PFSK-1 (cell line): ENCODE results near the gene EFNA5.

Experiments
- POLR2AphosphoS5 ChIP-seq: IDR thresholded peaks from 2 replicates; pipeline ENCODE4 v1.6.1; 2012; ENCODE audit warnings: low read depth, mild to moderate bottlenecking, control low read depth, low read length, moderate library complexity
- SIN3A ChIP-seq: IDR thresholded peaks from 2 replicates; pipeline ENCODE4 v1.6.1; 2012; ENCODE audit warnings: mild to moderate bottlenecking, low read length, moderate library complexity, borderline replicate concordance; ENCODE audit not compliant: insufficient read depth
- TAF1 ChIP-seq: IDR thresholded peaks from 2 replicates; pipeline ENCODE4 v1.6.1; 2012; ENCODE audit warnings: low read length, control low read depth, borderline replicate concordance; ENCODE audit not compliant: insufficient read depth
- TF ChIP-seq, protein P1 (sequence below), 2 experiments: IDR thresholded peaks; 2 replicates each; pipeline versions ENCODE4 v1.6.1 to v1.8.0; 2011 to 2012; ENCODE audit warnings: low read depth in 2 of 2, low read length in 2 of 2, control low read depth in 1 of 2, inconsistent platforms in 1 of 2, mild to moderate bottlenecking in 1 of 2, moderate library complexity in 1 of 2; ENCODE audit not compliant: insufficient read depth in 1 of 2

DNA sequence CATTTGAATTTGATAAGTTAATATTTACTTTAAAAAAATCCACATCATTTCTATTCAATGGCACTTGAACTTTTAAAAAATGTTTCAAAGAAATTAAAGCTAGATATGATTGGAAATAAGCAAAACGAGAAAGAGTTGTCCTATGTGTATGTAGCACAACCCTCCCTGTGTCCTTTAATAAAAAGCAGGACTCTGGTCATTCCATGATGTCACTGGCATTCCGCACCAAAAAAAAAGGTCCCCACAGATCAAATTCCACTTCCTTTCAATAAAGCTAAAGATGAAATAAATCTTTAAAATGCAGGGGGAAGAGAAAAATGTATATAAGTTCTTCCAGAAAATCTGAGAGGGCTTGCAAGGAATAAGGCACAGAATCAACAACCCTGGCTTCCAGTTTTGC, 103.8 kb downstream of the EFNA5 start:
- TF ChIP-seq POLR2AphosphoS5 (no peak), TAF1 (no peak), SIN3A (no peak)
- TF ChIP-seq, protein P1, sequence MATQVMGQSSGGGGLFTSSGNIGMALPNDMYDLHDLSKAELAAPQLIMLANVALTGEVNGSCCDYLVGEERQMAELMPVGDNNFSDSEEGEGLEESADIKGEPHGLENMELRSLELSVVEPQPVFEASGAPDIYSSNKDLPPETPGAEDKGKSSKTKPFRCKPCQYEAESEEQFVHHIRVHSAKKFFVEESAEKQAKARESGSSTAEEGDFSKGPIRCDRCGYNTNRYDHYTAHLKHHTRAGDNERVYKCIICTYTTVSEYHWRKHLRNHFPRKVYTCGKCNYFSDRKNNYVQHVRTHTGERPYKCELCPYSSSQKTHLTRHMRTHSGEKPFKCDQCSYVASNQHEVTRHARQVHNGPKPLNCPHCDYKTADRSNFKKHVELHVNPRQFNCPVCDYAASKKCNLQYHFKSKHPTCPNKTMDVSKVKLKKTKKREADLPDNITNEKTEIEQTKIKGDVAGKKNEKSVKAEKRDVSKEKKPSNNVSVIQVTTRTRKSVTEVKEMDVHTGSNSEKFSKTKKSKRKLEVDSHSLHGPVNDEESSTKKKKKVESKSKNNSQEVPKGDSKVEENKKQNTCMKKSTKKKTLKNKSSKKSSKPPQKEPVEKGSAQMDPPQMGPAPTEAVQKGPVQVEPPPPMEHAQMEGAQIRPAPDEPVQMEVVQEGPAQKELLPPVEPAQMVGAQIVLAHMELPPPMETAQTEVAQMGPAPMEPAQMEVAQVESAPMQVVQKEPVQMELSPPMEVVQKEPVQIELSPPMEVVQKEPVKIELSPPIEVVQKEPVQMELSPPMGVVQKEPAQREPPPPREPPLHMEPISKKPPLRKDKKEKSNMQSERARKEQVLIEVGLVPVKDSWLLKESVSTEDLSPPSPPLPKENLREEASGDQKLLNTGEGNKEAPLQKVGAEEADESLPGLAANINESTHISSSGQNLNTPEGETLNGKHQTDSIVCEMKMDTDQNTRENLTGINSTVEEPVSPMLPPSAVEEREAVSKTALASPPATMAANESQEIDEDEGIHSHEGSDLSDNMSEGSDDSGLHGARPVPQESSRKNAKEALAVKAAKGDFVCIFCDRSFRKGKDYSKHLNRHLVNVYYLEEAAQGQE (IDR thresholded peaks at IDR 0.05; ENCODE audit: insufficient read depth in 1 of 2, low read depth in 2 of 2, low read length in 2 of 2): no peak
